ENCODE data around the gene PLEKHM3. TPM values are rescaled to one million over a fixed set of nuclear protein-coding genes. Genes with fewer than 3 reads are reported as not detected.

Gene PLEKHM3
- total RNA-seq, 2 donors from 2014 or later: 14.0 to 15.2 TPM

DNA sequence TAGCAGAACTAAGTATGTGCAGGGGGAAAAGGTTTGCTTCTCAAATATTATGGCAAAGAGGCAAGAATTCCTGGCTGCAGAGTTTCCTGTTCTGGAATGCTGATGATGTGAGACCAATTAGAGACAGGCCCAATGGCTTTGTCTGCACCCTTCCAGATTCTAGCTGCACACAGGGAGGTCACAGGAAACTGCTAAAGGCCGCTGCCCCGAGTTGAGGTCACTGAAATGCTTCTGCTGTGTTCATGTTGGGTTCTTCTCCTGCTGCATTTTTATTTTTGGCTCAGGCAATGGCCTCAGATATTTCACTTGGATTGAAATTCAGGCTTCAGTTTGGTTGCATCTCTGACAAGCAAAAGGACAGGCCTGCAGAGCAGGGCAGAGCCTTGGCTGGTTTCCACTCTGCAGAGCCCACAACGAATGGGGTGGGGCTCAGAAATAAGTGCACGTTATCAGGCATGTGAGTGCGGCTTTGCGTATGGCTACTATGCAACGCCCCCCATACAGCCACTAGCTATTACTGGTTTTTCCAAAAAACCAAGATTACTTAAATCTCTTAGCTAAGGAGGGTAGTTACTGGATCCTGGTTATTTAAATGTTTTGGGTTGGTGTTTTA is 188.7 kb downstream of the PLEKHM3 start:
- H3K4me3 ChIP-seq: no peak overlapping the region
- WGBS, 2 donors: 56 to 62% methylated on average over 7 of the region's 7 CpGs
- no peaks in the 10 kb centered on the region for H3K9me3 ChIP-seq
- TF ChIP-seq POLR2A (IDR thresholded peaks at IDR 0.05): no peak
- TF ChIP-seq CTCF (IDR thresholded peaks at IDR 0.05): no peak
- H3K36me3 ChIP-seq (replicated peaks in 1 of 2; ENCODE audit: insufficient read depth in 1 of 2, low read depth in 2 of 2): no peaks in the 10 kb centered on the region
- intact Hi-C loops (cut with DNase I): no loop called here
- DNase-seq: no peak
- peaks cover 5% of the 10 kb centered on the region for H3K4me1 ChIP-seq
- no peaks in the 10 kb centered on the region for H3K27me3 ChIP-seq
- peak overlapping the region in 2 of 4 donors; percentile 21 to 36 for H3K27ac ChIP-seq
- no peak for ATAC-seq

DNA sequence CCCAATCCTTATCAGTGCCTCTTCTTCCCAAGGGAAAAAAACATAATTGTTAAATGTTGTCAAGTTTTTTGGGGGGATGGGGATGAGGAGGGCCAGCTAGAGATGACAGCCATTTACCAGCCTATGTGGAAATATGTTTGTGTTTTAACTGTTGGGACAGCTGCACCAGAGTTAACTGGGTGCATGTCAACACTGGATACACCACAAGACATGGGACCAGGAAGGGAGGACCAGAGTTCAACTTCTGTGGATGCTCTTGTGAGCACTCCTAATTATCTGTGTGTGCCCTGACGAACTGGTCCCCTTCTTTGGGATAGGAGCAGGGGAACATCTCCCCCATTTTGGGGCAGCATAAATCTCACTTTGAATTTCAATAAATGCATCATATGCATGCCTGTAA is 189.5 kb downstream of the PLEKHM3 start:
- H3K27ac ChIP-seq: no peak overlapping the region
- no peaks in the 10 kb centered on the region for H3K27me3 ChIP-seq
- 100% methylated on average over 1 of the region's 1 CpG for WGBS, 2 donors
- intact Hi-C loops (cut with DNase I): no loop called here
- H3K9me3 ChIP-seq: no peaks in the 10 kb centered on the region
- TF ChIP-seq POLR2A (IDR thresholded peaks at IDR 0.05) (no peak), CTCF (IDR thresholded peaks at IDR 0.05) (no peak)
- DNase-seq: no peak
- H3K4me3 ChIP-seq: no peak overlapping the region
- peaks cover 6% of the 10 kb centered on the region for H3K4me1 ChIP-seq
- no peak for ATAC-seq
- H3K36me3 ChIP-seq (replicated peaks in 1 of 2; ENCODE audit: insufficient read depth in 1 of 2, low read depth in 2 of 2): no peaks in the 10 kb centered on the region

DNA sequence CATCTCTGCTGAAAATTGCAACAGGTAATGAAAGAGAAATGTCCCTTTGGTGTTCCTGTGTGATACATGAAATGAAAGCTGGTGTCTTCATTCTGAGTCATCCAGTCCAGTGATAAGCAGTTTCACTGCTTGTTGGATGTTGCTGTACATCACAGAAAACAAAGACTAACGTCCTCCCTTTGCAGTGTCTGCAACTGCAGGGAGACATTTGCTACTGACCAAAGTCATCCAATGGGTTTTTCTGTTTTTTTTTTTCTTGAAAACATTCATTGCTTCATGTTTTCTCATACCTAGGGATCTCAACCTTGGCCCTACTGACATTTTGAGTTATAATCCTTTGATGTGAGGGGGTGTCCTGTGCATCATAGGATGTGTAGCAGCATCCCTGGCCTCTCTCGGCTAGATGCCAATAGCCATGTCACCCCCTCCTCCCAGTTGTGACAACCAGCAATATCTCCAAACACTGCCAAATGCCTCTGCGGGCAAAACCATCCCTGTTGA is 192.0 kb downstream of the PLEKHM3 start:
- H3K4me1 ChIP-seq: peaks cover 25% of the 10 kb centered on the region
- H3K4me3 ChIP-seq: no peak overlapping the region
- WGBS, 2 donors: 89 to 96% methylated on average over 3 of the region's 3 CpGs
- DNase-seq: no peak
- no peak overlapping the region for H3K27ac ChIP-seq
- no peak for ATAC-seq
- no peaks in the 10 kb centered on the region for H3K9me3 ChIP-seq
- TF ChIP-seq CTCF (IDR thresholded peaks at IDR 0.05): no peak
- no peak for TF ChIP-seq POLR2A (IDR thresholded peaks at IDR 0.05)
- H3K36me3 ChIP-seq (replicated peaks in 1 of 2; ENCODE audit: insufficient read depth in 1 of 2, low read depth in 2 of 2): no peaks in the 10 kb centered on the region
- H3K27me3 ChIP-seq: no peaks in the 10 kb centered on the region
- intact Hi-C loops (cut with DNase I): no loop called here

DNA sequence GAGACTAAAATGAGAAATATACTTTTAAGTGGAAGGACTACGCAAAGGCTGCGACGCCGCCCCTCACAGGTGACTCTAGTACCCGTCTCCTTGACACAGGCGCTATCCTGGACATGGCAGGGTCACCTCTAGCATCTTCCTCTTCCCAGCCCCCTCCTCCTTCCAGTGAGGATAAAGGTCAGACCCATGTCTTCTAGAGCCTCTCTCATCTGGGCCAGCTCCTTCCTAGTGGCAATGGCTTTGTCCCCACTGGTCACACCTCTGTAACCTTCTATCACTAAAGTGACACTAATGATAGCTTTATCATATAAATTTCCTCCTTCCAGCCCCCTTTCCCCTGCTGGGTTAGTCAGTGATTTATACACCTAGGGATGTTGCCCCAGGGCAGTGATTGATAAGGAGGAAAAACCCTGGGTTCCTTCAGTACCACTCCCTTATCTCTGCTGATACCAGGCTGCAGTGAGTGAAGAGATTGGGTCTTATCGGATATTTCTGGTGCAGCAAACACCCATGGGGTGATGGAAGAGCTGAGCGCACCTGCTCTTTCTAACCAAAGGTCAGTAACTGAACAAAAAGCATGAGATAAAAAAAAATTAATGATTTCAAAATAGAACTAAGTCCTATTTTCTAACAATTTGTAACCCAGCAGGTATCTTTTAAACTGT is 193.6 kb downstream of the PLEKHM3 start:
- ATAC-seq: no peak
- H3K27ac ChIP-seq: no peak overlapping the region
- intact Hi-C loops (cut with DNase I): no loop called here
- no peak for TF ChIP-seq CTCF (IDR thresholded peaks at IDR 0.05)
- no peak for TF ChIP-seq POLR2A (IDR thresholded peaks at IDR 0.05)
- no peak overlapping the region for H3K4me3 ChIP-seq
- no peak for DNase-seq
- WGBS, 2 donors: 84% methylated on average over 8 of the region's 8 CpGs
- H3K27me3 ChIP-seq: no peaks in the 10 kb centered on the region
- H3K36me3 ChIP-seq (replicated peaks in 1 of 2; ENCODE audit: insufficient read depth in 1 of 2, low read depth in 2 of 2): no peaks in the 10 kb centered on the region
- H3K9me3 ChIP-seq: no peaks in the 10 kb centered on the region
- H3K4me1 ChIP-seq: peaks cover 33% of the 10 kb centered on the region
